Measurements from ENCODE around the gene ZNF236. TPM values are rescaled to one million over a fixed set of nuclear protein-coding genes. Genes with fewer than 3 reads are reported as not detected.

ZNF236 gene
- total RNA-seq, 6 donors from 2014 or later, result 9.0 to 27.2 (median 14.8) TPM

- H3K36me3 ChIP-seq, result peaks cover 21 to 45% (median 29%) of the 10 kb centered on the region in 4 donors
- no peaks in the 10 kb centered on the region for H3K9me3 ChIP-seq
- H3K27me3 ChIP-seq, result no peaks in the 10 kb centered on the region
- ATAC-seq (ENCODE audit: low FRiP score in 2 of 2) (no peak), DNase-seq (peak in 1 of 2 donors; percentile 66)
- H3K27ac ChIP-seq, result no peak overlapping the region
- H3K4me3 ChIP-seq, result no peak overlapping the region
- 95% methylated on average over 16 to 17 of the region's 17 CpGs for WGBS, 2 donors
- no peaks in the 10 kb centered on the region for H3K4me1 ChIP-seq
- TF ChIP-seq EP300 (IDR thresholded peaks at IDR 0.05) (no peak), CTCF (IDR thresholded peaks at IDR 0.05) (no peak), POLR2A (IDR thresholded peaks at IDR 0.05) (no peak), POLR2AphosphoS5 (IDR thresholded peaks at IDR 0.05) (no peak)
Observed at GRCh38 chr18:76880026-76880425, 57.7 kb downstream of the ZNF236 start.

GRCh38 chr18:76881744-76882143, 59.4 kb downstream of the ZNF236 start:
- no peak for ATAC-seq (ENCODE audit: low FRiP score in 2 of 2)
- H3K36me3 ChIP-seq, result peaks cover 27 to 60% (median 35%) of the 10 kb centered on the region in 4 donors
- WGBS, 2 donors, result 96% methylated on average over 4 of the region's 4 CpGs
- H3K4me1 ChIP-seq, result no peaks in the 10 kb centered on the region
- no peak overlapping the region for H3K27ac ChIP-seq
- no peak overlapping the region for H3K4me3 ChIP-seq
- DNase-seq, result no peak
- no peaks in the 10 kb centered on the region for H3K9me3 ChIP-seq
- H3K27me3 ChIP-seq, result no peaks in the 10 kb centered on the region
- no peak for TF ChIP-seq POLR2A (IDR thresholded peaks at IDR 0.05)
- no peak for TF ChIP-seq CTCF (IDR thresholded peaks at IDR 0.05)
- no peak for TF ChIP-seq POLR2AphosphoS5 (IDR thresholded peaks at IDR 0.05)
- TF ChIP-seq EP300 (IDR thresholded peaks at IDR 0.05), result no peak

- no peaks in the 10 kb centered on the region for H3K27me3 ChIP-seq
- H3K9me3 ChIP-seq, result no peaks in the 10 kb centered on the region
- TF ChIP-seq POLR2AphosphoS5 (IDR thresholded peaks at IDR 0.05) (no peak), CTCF (IDR thresholded peaks at IDR 0.05) (no peak), POLR2A (IDR thresholded peaks at IDR 0.05) (no peak)
- no peak for ATAC-seq (ENCODE audit: low FRiP score in 2 of 2)
- H3K4me1 ChIP-seq, result no peaks in the 10 kb centered on the region
- no peak for DNase-seq
- no peak overlapping the region for H3K4me3 ChIP-seq
- no peak overlapping the region for H3K27ac ChIP-seq
- H3K36me3 ChIP-seq, result peaks cover 27 to 63% (median 36%) of the 10 kb centered on the region in 4 donors
- 71 to 72% methylated on average over 5 of the region's 5 CpGs for WGBS, 2 donors
Observed at GRCh38 chr18:76882146-76882545, 59.8 kb downstream of the ZNF236 start.

GRCh38 chr18:76885001-76885400, 62.6 kb downstream of the ZNF236 start:
- no peaks in the 10 kb centered on the region for H3K9me3 ChIP-seq
- ATAC-seq (ENCODE audit: low FRiP score in 2 of 2), result no peak
- H3K4me3 ChIP-seq, result no peak overlapping the region
- 98 to 99% methylated on average over 5 of the region's 5 CpGs for WGBS, 2 donors
- H3K27ac ChIP-seq, result no peak overlapping the region
- H3K27me3 ChIP-seq, result no peaks in the 10 kb centered on the region
- no peaks in the 10 kb centered on the region for H3K4me1 ChIP-seq
- TF ChIP-seq CTCF (IDR thresholded peaks at IDR 0.05) (no peak), EP300 (IDR thresholded peaks at IDR 0.05) (no peak), POLR2AphosphoS5 (IDR thresholded peaks at IDR 0.05) (no peak), POLR2A (IDR thresholded peaks at IDR 0.05) (no peak)
- no peak for DNase-seq
- peaks cover 27 to 76% (median 39%) of the 10 kb centered on the region in 4 donors for H3K36me3 ChIP-seq

DNA sequence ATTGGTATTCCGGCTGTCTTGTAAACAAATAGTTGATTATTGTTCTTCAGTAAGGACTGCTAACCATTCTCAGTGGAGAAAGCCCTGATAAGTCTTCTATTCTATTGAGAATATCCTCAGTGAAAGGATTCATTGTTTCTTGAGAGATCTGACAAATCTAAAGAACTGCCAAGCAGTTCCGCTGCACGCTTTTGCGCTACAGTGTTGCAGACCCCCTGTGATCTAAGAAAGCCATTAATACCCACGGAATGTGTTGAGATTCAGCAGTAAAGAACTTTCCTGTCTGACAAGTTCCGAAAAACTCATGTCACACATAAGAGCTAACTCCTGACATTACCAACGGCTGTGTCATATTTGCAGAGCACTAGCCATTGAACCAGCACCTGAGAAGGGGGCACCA, 63.8 kb downstream of the ZNF236 start:
- ATAC-seq (ENCODE audit: low FRiP score in 2 of 2), result no peak
- H3K4me3 ChIP-seq, result no peak overlapping the region
- DNase-seq, result no peak
- no peak for TF ChIP-seq CTCF (IDR thresholded peaks at IDR 0.05)
- no peak for TF ChIP-seq POLR2A (IDR thresholded peaks at IDR 0.05)
- no peak for TF ChIP-seq EP300 (IDR thresholded peaks at IDR 0.05)
- no peak for TF ChIP-seq POLR2AphosphoS5 (IDR thresholded peaks at IDR 0.05)
- H3K27ac ChIP-seq, result no peak overlapping the region
- H3K9me3 ChIP-seq, result no peaks in the 10 kb centered on the region
- WGBS, 2 donors, result 81 to 85% methylated on average over 7 of the region's 7 CpGs
- peaks cover 20 to 66% (median 29%) of the 10 kb centered on the region in 4 donors for H3K36me3 ChIP-seq
- H3K27me3 ChIP-seq, result no peaks in the 10 kb centered on the region
- H3K4me1 ChIP-seq, result no peaks in the 10 kb centered on the region
